GM18868 (cell line): ENCODE measurements around the gene PTPRF.
"Not testable (repeated sequence)": the region's sequence is repeated elsewhere in the genome, so short reads cannot be mapped to it uniquely, and the experiment has no call there.

Experiments used
- ATAC-seq: cut with Tn5 transposase; IDR thresholded peaks from one replicate; pipeline ENCODE4 v1.9.1; 2021; ENCODE audit warnings: mild to moderate bottlenecking, moderate library complexity; ENCODE audit not compliant: unreplicated experiment

PTPRF gene

GRCh38 chr1:43530483-43531106, at the start of gene PTPRF:
Gene PTPRF, plus strand, starts transcription at chr1:43530883. Its CDS starts 14,193 bp downstream, at chr1:43545076.
- no peak for ATAC-seq

- ATAC-seq = no peak
Observed at GRCh38 chr1:43481491-43481890, 49.2 kb upstream of the PTPRF start.

- no peak for ATAC-seq
Observed at GRCh38 chr1:43482215-43482614, 48.5 kb upstream of the PTPRF start.

- ATAC-seq = no peak
Observed at GRCh38 chr1:43484367-43484766, 46.3 kb upstream of the PTPRF start.

GRCh38 chr1:43488165-43488564, 42.5 kb upstream of the PTPRF start:
- ATAC-seq = no peak

GRCh38 chr1:43491061-43491460, 39.6 kb upstream of the PTPRF start:
- ATAC-seq = no peak

- no peak for ATAC-seq
Observed at GRCh38 chr1:43492826-43493225, 37.9 kb upstream of the PTPRF start.

- no peak for ATAC-seq
Observed at GRCh38 chr1:43493661-43494450, 36.8 kb upstream of the PTPRF start.

GRCh38 chr1:43495204-43495603, 35.5 kb upstream of the PTPRF start:
- no peak for ATAC-seq

- no peak for ATAC-seq
Observed at GRCh38 chr1:43499898-43500297, 30.8 kb upstream of the PTPRF start.

- ATAC-seq = not testable (repeated sequence)
Observed at GRCh38 chr1:43501806-43502205, 28.9 kb upstream of the PTPRF start.

- no peak for ATAC-seq
Observed at GRCh38 chr1:43503534-43503933, 27.1 kb upstream of the PTPRF start.

GRCh38 chr1:43505077-43505780, 25.5 kb upstream of the PTPRF start:
- ATAC-seq = no peak

GRCh38 chr1:43506233-43506632, 24.4 kb upstream of the PTPRF start:
- no peak for ATAC-seq

- no peak for ATAC-seq
Observed at GRCh38 chr1:43507296-43508295, 23.1 kb upstream of the PTPRF start.

GRCh38 chr1:43509007-43509739, 21.5 kb upstream of the PTPRF start:
- ATAC-seq = no peak

GRCh38 chr1:43509740-43510375, 20.8 kb upstream of the PTPRF start:
- no peak for ATAC-seq

GRCh38 chr1:43510621-43511020, 20.1 kb upstream of the PTPRF start:
- no peak for ATAC-seq

- no peak for ATAC-seq
Observed at GRCh38 chr1:43511394-43511793, 19.3 kb upstream of the PTPRF start.
